Activated CD8-positive, alpha-beta memory T cell treated with anti-CD3 and anti-CD28 coated beads for 24 hours (primary cell): ENCODE results near the gene P3H1.
"Not testable (repeated sequence)": the region's sequence is repeated elsewhere in the genome, so short reads cannot be mapped to it uniquely, and the experiment has no call there.

Experiments
- DNase-seq: peaks from one replicate; pipeline ENCODE4 v3.0.0-alpha.2; 2020

The P3H1 gene

GRCh38 chr1:42768172-42768571 is 1.3 kb upstream of the P3H1 start:
- no peak for DNase-seq

- DNase-seq = no peak
These were observed 727 bp upstream of the P3H1 start for GRCh38 chr1:42767510-42768000.

GRCh38 chr1:42765832-42766740 is 742 bp downstream of the P3H1 start:
- no peak for DNase-seq

GRCh38 chr1:42765269-42765668 is 1.6 kb downstream of the P3H1 start:
- DNase-seq = no peak

- DNase-seq = no peak
These were observed 4.6 kb downstream of the P3H1 start for GRCh38 chr1:42762269-42762668.

GRCh38 chr1:42761567-42761966 is 5.3 kb downstream of the P3H1 start:
- no peak for DNase-seq

- no peak for DNase-seq
These were observed 7.7 kb downstream of the P3H1 start for GRCh38 chr1:42759114-42759513.

GRCh38 chr1:42758641-42759040 is 8.2 kb downstream of the P3H1 start:
- no peak for DNase-seq

GRCh38 chr1:42757892-42758275 is 8.9 kb downstream of the P3H1 start:
- DNase-seq = no peak

- DNase-seq = no peak
These were observed 9.6 kb downstream of the P3H1 start for GRCh38 chr1:42756956-42757891.

- DNase-seq = no peak
These were observed 13.8 kb downstream of the P3H1 start for GRCh38 chr1:42753070-42753469.

GRCh38 chr1:42752284-42752683 is 14.5 kb downstream of the P3H1 start:
- no peak for DNase-seq

GRCh38 chr1:42751511-42752070 is 15.2 kb downstream of the P3H1 start:
- not testable (repeated sequence) for DNase-seq

GRCh38 chr1:42750041-42750440 is 16.8 kb downstream of the P3H1 start:
- DNase-seq = no peak

GRCh38 chr1:42748461-42749410 is 18.1 kb downstream of the P3H1 start:
- DNase-seq = no peak

GRCh38 chr1:42748021-42748420 is 18.8 kb downstream of the P3H1 start:
- no peak for DNase-seq

GRCh38 chr1:42747125-42747524 is 19.7 kb downstream of the P3H1 start:
- peak; percentile 79 for DNase-seq

GRCh38 chr1:42746436-42747105 is 20.3 kb downstream of the P3H1 start:
- no peak for DNase-seq

- no peak for DNase-seq
These were observed 21.0 kb downstream of the P3H1 start for GRCh38 chr1:42745851-42746250.

GRCh38 chr1:42744148-42744413 is 22.7 kb downstream of the P3H1 start:
- no peak for DNase-seq

GRCh38 chr1:42743317-42744147 is 23.3 kb downstream of the P3H1 start:
- DNase-seq = no peak
